ENCODE results near the gene SERTAD1. TPM values are rescaled to one million over a fixed set of nuclear protein-coding genes. Genes with fewer than 3 reads are reported as not detected.
"Not testable (repeated sequence)": the region's sequence is repeated elsewhere in the genome, so short reads cannot be mapped to it uniquely, and the experiment has no call there.

Gene SERTAD1
- total and polyA plus RNA-seq, 8 donors, result 8.6 to 36.5 (median 11.2) TPM; not detected in 1

GRCh38 chr19:40441719-40442253 is 16.0 kb upstream of the SERTAD1 start:
- intact Hi-C loops (cut with DNase I; ENCODE audit: low total_unique reads), result no loop called here
- no peaks in the 10 kb centered on the region for H3K27me3 ChIP-seq
- no peak for DNase-seq
- 77 to 88% (median 85%) methylated on average over 9 to 11 of the region's 11 CpGs for WGBS, 5 donors
- peaks cover 20 to 49% (median 38%) of the 10 kb centered on the region in 4 donors for H3K4me1 ChIP-seq
- H3K27ac ChIP-seq, result peak overlapping the region in 4 of 5 donors; percentile 44 to 100 (median 96)
- H3K36me3 ChIP-seq, result peaks cover 19 to 26% (median 22%) of the 10 kb centered on the region in 4 donors
- TF ChIP-seq POLR2AphosphoS5 (IDR thresholded peaks at IDR 0.05) (no peak), CTCF (IDR thresholded peaks at IDR 0.05) (no peak), POLR2A (IDR thresholded peaks at IDR 0.05) (no peak), EP300 (IDR thresholded peaks at IDR 0.05) (no peak)
- peak overlapping the region in 2 of 4 donors; percentile 69 to 91 for H3K4me3 ChIP-seq
- H3K9me3 ChIP-seq, result no peaks in the 10 kb centered on the region

- intact Hi-C loops (cut with DNase I; ENCODE audit: low total_unique reads), result no loop called here
- peaks cover 19 to 23% (median 21%) of the 10 kb centered on the region in 4 donors for H3K36me3 ChIP-seq
- no peak for DNase-seq
- WGBS, 5 donors, result 87 to 96% (median 92%) methylated on average over 3 of the region's 3 CpGs
- no peaks in the 10 kb centered on the region for H3K9me3 ChIP-seq
- H3K4me3 ChIP-seq, result no peak overlapping the region
- peaks cover 21 to 49% (median 39%) of the 10 kb centered on the region in 4 donors for H3K4me1 ChIP-seq
- TF ChIP-seq EP300 (IDR thresholded peaks at IDR 0.05), result no peak
- TF ChIP-seq POLR2A (IDR thresholded peaks at IDR 0.05), result no peak
- no peak for TF ChIP-seq POLR2AphosphoS5 (IDR thresholded peaks at IDR 0.05)
- TF ChIP-seq CTCF (IDR thresholded peaks at IDR 0.05), result no peak
- peak overlapping the region in 1 of 5 donors; percentile 14 for H3K27ac ChIP-seq
- H3K27me3 ChIP-seq, result no peaks in the 10 kb centered on the region
Observed at GRCh38 chr19:40438284-40438683, 12.5 kb upstream of the SERTAD1 start.

GRCh38 chr19:40433391-40434216 is 7.8 kb upstream of the SERTAD1 start:
- intact Hi-C loops (cut with DNase I; ENCODE audit: low total_unique reads), result no loop called here
- no peaks in the 10 kb centered on the region for H3K36me3 ChIP-seq
- H3K4me3 ChIP-seq, result peak overlapping the region; percentile 40 to 50 (median 44)
- H3K4me1 ChIP-seq, result peaks cover 16 to 30% (median 27%) of the 10 kb centered on the region in 4 donors
- H3K27ac ChIP-seq, result peak overlapping the region; percentile 84 to 97 (median 95)
- peak; percentile 91 to 97 for DNase-seq
- H3K27me3 ChIP-seq, result no peaks in the 10 kb centered on the region
- WGBS, 5 donors, result 1 to 6% (median 2%) methylated on average over 29 to 50 of the region's 50 CpGs
- H3K9me3 ChIP-seq, result no peaks in the 10 kb centered on the region
- TF ChIP-seq POLR2A (IDR thresholded peaks at IDR 0.05), result no peak
- TF ChIP-seq CTCF (IDR thresholded peaks at IDR 0.05), result no peak
- peak in 2 of 3 donors; percentile 40 to 50 for TF ChIP-seq POLR2AphosphoS5 (IDR thresholded peaks at IDR 0.05)
- no peak for TF ChIP-seq EP300 (IDR thresholded peaks at IDR 0.05)

- H3K27me3 ChIP-seq; H3K36me3 ChIP-seq; DNase-seq; H3K9me3 ChIP-seq; intact Hi-C loops (cut with DNase I; ENCODE audit: low total_unique reads): not testable (repeated sequence)
- Histone ChIP-seq H3K4me1 (peaks cover 16 to 30% (median 27%) of the 10 kb centered on the region in 4 donors), H3K4me3 (peak overlapping the region; percentile 40 to 50 (median 44)), H3K27ac (peak overlapping the region; percentile 84 to 97 (median 95))
- WGBS, 5 donors, result 25 to 34% (median 27%) methylated on average over 7 of the region's 7 CpGs
Observed at GRCh38 chr19:40432760-40433159, 7.0 kb upstream of the SERTAD1 start.
